ENCODE data around the gene JUP.

Gene JUP

DNA sequence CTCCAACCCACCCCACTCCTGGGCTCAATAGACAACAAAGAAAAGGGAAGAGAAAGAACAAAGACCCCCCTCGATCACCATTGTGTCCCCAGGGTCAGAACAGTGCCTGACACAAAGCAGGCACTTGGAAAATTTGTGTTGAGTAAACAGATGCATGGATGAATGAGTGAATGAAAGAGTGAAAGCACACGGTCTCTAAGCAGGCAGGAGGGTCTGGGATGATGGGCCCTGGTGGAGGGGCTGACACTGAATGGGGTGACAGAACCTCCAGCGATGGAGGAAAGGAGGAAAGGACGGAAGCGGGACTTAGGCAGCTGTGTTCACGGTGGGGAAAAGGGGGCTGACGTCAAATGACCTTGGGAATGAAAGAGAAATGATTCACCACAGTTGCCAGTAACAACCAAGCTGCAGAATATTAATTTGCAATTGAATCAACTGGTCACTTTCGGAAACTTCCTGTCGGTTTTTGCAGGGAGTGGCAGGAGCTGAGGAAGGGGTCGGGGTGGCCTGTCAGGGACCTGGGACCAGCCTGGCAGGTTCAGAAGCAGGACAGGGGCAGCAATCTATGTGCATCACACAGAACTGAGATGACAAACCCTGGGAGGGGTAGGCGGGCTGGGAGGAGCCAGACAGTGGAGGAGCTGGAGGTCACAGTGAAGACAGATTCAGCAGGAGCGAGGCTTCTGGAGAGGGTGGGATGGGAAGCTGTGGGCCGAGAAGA lies 81.1 kb downstream of the JUP start:
- no peak overlapping the region for H3K4me2 ChIP-seq (ENCODE audit: low read depth, low read length)
- H3K27me3 ChIP-seq (replicated peaks; ENCODE audit: insufficient read depth, low read length) = no peaks in the 10 kb centered on the region
- no peak overlapping the region for H3K9ac ChIP-seq (ENCODE audit: low read length)
- TF ChIP-seq, protein P1, sequence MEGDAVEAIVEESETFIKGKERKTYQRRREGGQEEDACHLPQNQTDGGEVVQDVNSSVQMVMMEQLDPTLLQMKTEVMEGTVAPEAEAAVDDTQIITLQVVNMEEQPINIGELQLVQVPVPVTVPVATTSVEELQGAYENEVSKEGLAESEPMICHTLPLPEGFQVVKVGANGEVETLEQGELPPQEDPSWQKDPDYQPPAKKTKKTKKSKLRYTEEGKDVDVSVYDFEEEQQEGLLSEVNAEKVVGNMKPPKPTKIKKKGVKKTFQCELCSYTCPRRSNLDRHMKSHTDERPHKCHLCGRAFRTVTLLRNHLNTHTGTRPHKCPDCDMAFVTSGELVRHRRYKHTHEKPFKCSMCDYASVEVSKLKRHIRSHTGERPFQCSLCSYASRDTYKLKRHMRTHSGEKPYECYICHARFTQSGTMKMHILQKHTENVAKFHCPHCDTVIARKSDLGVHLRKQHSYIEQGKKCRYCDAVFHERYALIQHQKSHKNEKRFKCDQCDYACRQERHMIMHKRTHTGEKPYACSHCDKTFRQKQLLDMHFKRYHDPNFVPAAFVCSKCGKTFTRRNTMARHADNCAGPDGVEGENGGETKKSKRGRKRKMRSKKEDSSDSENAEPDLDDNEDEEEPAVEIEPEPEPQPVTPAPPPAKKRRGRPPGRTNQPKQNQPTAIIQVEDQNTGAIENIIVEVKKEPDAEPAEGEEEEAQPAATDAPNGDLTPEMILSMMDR (IDR thresholded peaks at IDR 0.05; ENCODE audit: low read length) = no peak
- no peak for TF ChIP-seq EZH2phosphoT487 (IDR thresholded peaks at IDR 0.05; ENCODE audit: low read length)
- TF ChIP-seq EZH2 (optimal IDR thresholded peaks at IDR 0.05; ENCODE audit: low read depth, low read length) = no peak
- no peak for DNase-seq
- no peaks in the 10 kb centered on the region for H4K20me1 ChIP-seq (ENCODE audit: insufficient read depth, low read length)
- no peaks in the 10 kb centered on the region for H3K79me2 ChIP-seq (ENCODE audit: low read length)
- H2AFZ ChIP-seq (ENCODE audit: low read length) = no peak overlapping the region
- no peak overlapping the region for H3K27ac ChIP-seq (ENCODE audit: low read length)
- H3F3A ChIP-seq (ENCODE audit: insufficient read depth, low read length) = no peaks in the 10 kb centered on the region
- no peaks in the 10 kb centered on the region for H3K4me1 ChIP-seq (ENCODE audit: low read length)
- H3K36me3 ChIP-seq (replicated peaks; ENCODE audit: insufficient read depth, low read length) = no peaks in the 10 kb centered on the region
- H3K4me3 ChIP-seq (ENCODE audit: low read length) = no peak overlapping the region
- H3K9me2 ChIP-seq (replicated peaks; ENCODE audit: insufficient read depth, low read length) = no peaks in the 10 kb centered on the region
- no peaks in the 10 kb centered on the region for H3K9me3 ChIP-seq (replicated peaks; ENCODE audit: insufficient read depth, low read length)
